Epithelial cell of esophagus (primary cell): ENCODE results near the gene GSTO2.

Source experiments
- DNase-seq: peaks from one replicate; pipeline ENCODE4 v3.0.0; 2010; ENCODE audit warnings: low read depth
- H3K4me3 ChIP-seq: 2 replicates; pipeline ENCODE4 v1.5.1; 2011; ENCODE audit warnings: mild to moderate bottlenecking, low read length, control low read depth
- CTCF ChIP-seq: IDR thresholded peaks from 2 replicates; pipeline ENCODE4 v1.5.1; 2011; ENCODE audit warnings: low read depth, mild to moderate bottlenecking, low read length, control low read depth, inconsistent platforms; ENCODE audit not compliant: insufficient read depth; ENCODE audit errors: missing control alignments

GSTO2 gene

GRCh38 chr10:104342941-104343411 is 74.0 kb downstream of the GSTO2 start:
- no peak for TF ChIP-seq CTCF
- H3K4me3 ChIP-seq = no peak overlapping the region
- DNase-seq = no peak

- no peak for TF ChIP-seq CTCF
- DNase-seq = no peak
- H3K4me3 ChIP-seq = no peak overlapping the region
Measured at GRCh38 chr10:104344219-104344618, 75.2 kb downstream of the GSTO2 start.

GRCh38 chr10:104345515-104345914 is 76.5 kb downstream of the GSTO2 start:
- no peak overlapping the region for H3K4me3 ChIP-seq
- no peak for DNase-seq
- TF ChIP-seq CTCF = no peak

GRCh38 chr10:104345941-104346340 is 77.0 kb downstream of the GSTO2 start:
- no peak for TF ChIP-seq CTCF
- no peak for DNase-seq
- no peak overlapping the region for H3K4me3 ChIP-seq

GRCh38 chr10:104347295-104348045 is 78.5 kb downstream of the GSTO2 start:
- TF ChIP-seq CTCF = no peak
- no peak for DNase-seq
- no peak overlapping the region for H3K4me3 ChIP-seq

GRCh38 chr10:104348601-104349000 is 79.6 kb downstream of the GSTO2 start:
- no peak for DNase-seq
- no peak for TF ChIP-seq CTCF

GRCh38 chr10:104349623-104350126 is 80.7 kb downstream of the GSTO2 start:
- TF ChIP-seq CTCF = no peak
- H3K4me3 ChIP-seq = peak overlapping the region; percentile 10
- DNase-seq = peak; percentile 97

More at GRCh38 chr10:104348601-104349000, 79.6 kb downstream of the GSTO2 start:
- no peak overlapping the region for H3K4me3 ChIP-seq
